ENCODE measurements around the gene WSCD2. TPM values are rescaled to one million over a fixed set of nuclear protein-coding genes. Genes with fewer than 3 reads are reported as not detected.
"Not testable (repeated sequence)": the region's sequence is repeated elsewhere in the genome, so short reads cannot be mapped to it uniquely, and the experiment has no call there.

WSCD2 gene
- total RNA-seq, 1 donor from 2014 or later: not detected

DNA sequence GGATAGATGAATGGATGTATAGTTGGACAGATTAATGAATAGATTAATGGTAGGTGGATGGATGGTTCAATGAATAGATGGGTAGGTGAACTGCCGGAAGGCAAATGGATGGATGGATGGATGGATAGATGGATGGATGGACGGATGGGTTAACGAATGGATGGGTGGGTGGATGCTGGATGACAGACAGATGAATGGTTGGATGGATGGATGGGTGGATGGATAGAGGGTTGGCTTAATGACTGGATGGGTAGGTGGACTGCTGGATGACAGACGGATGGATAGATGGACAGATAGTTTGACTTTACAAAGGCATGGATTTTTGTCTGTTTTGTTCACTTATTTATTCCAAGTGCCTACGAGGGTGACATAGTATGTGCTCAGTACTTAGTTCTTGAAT lies 64.4 kb downstream of the WSCD2 start:
- DNase-seq (ENCODE audit: low read depth in 2 of 2): no peak

DNA sequence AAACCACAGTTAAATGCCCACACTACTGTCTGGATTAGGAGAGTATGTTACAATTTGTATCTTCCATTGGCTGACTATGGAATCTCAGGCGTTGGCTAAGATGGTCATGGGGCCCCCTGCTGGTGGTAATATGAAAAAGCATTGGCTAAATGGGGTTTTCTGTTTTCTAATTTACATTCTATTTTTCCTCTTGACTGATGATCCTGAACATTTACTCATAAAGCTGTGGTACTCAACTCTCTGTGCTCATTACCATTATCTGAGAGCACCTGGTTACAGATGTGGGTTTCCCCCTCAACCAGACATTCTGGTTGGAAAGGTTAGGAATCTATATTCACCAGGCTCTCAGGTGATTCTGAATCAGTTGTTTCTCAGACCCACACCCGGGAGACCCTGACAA lies 64.8 kb downstream of the WSCD2 start:
- peak; percentile 42 to 44 for DNase-seq (ENCODE audit: low read depth in 2 of 2)

DNA sequence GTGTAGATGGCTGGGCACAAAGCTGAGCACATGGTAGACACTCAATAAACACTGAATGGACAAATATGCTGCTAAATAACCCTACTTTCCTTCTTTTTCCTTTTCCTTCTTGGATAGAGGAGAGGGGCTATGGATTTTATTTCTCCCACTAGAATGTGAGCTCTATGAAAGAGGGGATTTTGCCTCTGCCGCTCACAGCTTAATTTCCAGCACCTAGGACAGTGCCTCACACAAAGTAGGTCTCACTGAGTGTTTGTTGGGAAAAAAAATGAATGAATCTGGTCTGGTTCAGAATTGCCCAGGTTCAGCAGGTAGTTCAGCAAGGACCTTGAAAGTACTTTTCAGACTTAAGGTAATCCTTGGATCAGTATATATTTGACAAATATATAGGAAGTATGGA lies 65.5 kb downstream of the WSCD2 start:
- no peak for DNase-seq (ENCODE audit: low read depth in 2 of 2)

DNA sequence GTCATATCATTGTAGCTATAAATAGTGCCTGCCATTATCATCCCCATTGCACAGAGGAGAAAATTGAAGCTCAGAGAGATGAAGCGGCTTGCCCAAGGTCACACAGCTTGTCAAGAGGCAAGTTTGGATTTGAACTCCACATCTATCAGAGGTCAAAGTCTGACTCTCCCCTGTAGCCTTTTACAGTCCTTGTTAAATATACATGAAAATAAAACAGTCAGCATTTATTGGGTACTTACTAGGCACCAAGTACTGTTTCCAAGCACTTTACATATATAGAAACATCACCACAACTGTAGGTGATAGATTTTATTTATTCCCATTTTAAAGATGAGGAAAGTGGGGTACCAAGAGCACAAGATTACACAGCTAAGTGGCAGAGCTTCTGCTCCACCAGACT lies 67.2 kb downstream of the WSCD2 start:
- no peak for DNase-seq (ENCODE audit: low read depth in 2 of 2)

DNA sequence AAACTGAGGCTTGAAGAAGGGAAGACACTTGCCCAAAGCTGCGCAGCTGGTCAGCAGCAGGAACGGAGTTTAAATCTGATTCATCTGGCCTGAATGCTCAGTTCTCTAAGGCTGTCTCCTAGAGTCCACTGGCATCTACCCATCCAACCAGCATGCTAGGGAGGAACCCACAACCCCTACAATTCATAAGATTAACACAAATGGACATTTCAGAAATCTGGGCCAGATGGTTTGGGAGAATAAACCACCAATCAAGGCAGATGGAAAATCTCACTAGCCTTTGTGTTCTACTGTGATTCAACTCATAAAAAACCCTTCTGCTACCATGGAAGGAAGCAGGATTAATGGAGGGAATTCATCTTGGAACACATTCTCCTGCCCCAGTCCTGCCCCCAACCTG lies 67.8 kb downstream of the WSCD2 start:
- no peak for DNase-seq (ENCODE audit: low read depth in 2 of 2)

DNA sequence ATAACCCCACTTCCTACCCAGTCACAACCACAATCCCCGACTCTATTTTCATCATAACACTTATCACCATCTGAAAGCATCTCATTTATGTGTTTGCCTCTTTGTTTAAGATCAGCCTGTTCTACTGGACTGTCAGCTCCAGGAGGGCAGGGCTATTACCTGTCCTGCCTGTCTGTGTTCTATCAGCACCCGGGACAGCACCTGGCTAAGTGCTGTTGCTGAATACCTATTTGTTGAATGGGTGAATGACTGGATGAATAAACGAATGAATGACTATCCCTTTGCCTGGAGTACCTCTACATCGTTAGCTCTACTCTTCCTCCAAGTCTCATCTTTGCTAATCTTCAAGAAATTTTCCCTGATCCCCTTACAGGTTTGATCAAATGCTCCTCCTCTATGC lies 69.0 kb downstream of the WSCD2 start:
- DNase-seq (ENCODE audit: low read depth in 2 of 2): no peak

DNA sequence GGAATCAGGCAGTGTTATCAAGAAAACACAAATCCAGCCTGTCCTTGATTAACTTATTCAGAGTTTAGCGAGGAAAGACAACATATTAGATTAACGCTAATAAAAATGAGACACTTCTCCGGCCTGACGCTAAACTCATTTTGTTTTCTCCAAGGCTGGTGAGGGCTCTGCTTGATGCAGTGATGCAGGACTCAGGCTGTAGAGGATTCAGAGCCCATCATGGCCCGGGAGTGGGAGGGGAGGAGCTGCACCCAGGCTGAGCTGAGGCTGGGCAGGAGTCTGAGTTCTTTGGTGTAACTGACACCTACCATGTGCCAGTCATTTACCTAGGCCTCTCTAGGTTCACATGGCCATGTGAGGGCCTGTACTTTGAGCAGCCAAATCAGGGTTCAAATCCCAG lies 70.0 kb downstream of the WSCD2 start:
- no peak for DNase-seq (ENCODE audit: low read depth in 2 of 2)

DNA sequence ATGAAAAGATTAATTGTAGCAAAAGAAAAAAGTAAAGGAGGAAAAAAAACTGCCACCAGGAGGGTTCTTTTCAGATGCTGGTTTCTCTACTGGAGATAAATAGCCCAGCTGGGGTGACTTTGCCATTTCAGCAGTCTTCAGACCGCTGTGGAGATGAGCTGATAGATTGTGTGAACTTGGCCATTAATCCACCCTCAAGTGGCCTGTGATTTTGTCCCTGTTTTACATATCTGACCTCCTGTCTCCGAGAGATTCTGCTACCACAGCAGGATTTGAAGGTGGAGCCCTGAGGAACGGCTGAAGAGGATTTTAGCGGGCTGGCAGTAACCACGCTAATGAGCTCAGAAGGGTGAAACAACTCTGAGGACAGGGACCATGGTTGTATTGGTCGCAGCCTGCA lies 72.7 kb downstream of the WSCD2 start:
- DNase-seq (ENCODE audit: low read depth in 2 of 2): no peak

DNA sequence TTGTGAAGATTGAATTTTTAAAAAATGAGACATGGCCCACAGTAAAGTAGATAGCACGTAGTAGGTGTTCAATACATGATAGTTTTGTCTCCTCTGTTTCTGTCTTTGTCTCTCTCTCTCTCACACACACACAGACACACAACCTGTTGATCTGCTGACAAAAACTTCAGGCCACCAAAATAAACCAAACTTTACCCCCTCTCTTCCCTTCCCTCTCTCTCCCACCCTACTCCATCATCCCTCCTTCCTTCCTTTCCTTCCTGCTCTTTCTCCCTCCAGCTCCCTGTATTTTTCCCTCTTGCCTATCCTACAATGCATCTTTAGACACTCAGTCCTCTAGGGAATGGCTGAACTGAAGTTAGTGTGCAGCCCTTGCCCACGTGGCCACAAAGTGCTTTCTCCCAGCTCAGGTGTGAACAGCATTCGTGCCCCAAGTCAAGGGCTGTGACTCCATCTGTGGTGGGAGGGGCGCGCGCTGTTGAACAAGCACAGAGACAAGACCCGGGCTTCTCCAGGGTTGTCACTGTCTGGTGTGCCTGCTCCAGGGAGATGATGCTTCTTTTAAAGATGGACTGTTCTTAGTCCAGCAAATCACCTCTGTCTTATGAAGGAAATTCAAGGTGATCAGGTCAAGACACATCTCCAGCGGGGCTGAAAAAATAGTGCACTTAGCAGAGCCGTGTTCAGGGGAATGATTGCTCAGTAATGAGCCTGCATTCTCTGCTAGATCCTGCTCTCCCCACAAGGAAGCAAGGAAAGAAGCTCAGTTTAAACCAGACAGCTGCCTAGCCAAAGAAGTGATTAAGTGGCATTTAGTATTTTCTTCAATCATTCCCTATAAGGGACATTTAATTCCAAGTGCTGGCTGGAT lies 75.3 kb downstream of the WSCD2 start:
- no peak for DNase-seq (ENCODE audit: low read depth in 2 of 2)

DNA sequence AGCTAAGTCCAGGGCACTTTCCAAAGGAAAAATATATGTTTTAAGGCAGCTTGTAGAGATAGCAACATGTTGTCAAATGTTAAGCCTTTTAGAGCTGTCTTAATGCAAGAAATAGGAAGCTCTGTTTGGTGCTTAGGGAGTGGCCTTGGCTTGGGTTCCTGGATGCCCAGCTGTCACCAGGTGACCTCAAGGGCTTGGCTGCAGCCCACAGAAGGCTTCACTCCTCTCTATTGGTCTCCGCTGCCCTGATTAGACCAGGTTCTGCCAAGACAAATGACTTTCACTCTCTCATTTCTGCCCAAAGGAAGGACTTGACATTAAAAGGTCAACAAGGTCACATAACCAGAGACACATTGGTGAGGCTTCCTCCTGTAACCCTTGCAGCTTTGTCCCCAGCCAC lies 76.8 kb downstream of the WSCD2 start:
- no peak for DNase-seq (ENCODE audit: low read depth in 2 of 2)

DNA sequence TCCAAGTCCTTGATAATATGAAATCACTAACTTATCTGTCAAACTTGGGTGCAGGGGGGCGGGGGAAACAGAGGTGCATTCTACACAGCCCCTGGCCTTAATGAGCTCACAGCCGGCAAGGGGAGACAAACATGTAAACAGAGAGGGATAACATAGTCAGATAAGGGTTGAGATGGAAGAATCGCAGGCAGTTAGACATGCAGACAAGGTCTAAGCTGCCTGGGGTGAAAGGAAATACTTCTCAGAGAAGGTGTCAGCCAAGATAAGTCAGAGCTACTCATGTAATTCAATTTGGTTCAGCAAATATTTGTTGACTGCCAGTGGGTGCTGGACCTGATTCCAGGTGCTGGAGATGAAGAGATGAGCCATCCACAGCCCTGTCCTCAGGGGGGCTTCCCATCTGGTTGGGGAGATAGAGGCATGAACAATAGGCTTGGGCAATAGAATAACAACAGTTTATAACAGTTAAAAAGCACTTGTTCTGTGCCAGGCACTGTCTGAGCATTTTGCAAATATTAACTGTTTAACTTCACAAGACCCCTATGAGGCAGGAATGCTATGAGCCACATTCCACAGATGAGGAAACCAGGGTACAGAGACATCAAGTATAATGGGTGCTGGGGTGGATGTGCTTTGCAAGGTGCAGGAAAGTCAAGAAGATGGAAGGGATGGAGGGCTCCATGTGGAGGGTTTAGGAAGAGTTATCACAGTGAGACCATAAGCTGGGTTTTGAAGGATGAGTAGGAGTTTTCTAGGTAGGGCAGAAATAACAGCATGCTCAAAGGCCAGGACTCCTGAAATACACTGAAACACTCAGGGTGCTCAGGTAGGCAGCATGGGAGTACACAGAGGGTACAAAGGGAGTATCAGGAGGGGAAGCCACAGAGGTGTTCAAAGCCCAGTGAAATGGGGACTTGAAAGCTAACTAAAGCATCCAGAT lies 79.0 kb downstream of the WSCD2 start:
- DNase-seq (ENCODE audit: low read depth in 2 of 2): no peak

DNA sequence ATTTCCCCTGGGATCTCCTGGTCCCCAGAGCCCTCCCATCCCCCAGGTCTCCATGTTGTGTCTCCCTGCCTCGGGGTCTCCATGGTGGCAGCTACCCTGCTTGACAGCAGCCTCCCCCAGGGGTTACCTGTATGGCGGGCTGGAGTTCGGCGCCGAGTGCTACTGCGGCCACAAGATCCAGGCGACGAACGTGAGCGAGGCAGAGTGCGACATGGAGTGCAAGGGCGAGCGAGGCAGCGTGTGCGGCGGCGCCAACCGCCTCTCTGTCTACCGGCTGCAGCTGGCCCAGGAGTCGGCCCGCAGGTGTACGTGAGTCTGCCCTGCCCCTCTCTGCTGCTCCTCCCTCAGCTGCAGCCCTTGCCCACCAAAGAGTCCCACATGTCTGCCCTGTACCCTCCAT lies 80.9 kb downstream of the WSCD2 start:
- DNase-seq (ENCODE audit: low read depth in 2 of 2): no peak

DNA sequence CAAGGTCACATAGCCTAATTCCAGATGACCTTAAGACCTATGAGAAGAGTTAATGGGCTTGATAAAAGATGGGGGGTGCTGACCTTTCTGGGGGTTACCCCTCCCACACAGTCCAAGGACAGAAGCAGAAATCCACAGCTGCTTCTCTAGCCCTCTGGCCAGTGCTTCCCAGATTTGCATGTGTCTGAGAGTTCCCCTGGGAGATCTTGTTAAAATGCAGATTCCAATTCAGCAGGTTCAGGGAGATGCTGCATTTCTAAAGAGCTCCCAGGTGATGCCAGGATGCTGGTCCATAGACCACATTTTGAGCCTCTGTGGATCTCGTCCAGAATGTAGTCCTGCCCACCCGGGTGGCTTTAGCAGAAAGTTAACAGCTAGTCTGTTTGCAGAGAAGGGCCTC lies 82.1 kb downstream of the WSCD2 start:
- DNase-seq (ENCODE audit: low read depth in 2 of 2): no peak

DNA sequence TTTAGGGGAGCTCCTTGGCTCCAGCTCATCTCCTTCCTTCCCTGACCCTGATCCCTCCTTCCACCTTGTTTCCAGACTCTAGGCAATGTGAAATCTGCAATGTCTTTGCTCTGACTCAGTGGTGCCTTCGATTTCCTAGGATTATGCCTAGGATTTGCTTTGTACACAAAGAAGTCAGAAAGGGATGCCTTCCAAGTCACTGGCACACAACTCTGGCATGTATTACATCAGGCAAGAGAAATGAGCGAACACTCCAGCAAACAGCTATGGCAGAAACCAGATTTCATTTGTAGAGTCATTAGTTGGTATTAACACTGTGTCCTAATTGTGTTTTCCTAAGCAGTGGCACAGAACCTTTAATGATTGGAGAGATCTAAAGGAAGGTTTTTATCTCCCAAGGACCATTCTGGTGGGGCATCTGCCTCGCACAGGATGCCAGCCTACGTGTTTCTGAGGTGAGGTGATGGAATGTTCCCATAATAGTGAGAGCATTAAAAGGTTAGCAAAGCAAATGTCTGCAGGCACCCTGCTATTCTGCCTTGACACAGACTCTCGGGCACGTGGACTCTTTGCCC lies 84.9 kb downstream of the WSCD2 start:
- no peak for DNase-seq (ENCODE audit: low read depth in 2 of 2)

DNA sequence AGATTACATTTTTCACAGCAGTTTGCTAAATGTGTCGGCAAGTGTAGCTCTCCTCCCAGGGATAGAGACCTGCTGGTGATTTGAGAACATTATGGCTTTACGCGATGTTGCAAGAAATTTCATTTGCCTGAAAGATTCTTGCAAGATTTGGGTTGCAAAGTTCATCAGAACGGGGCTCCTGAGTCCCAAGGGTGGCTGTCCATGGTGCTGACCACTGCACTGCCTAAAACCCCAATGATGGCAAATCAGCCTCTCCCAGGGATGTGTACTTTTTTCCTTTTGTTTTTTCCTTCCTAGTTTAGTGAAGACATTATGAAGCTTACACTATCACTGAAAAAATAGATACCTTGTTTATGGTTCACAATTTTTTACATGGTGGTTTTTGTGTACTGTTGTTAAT lies 85.4 kb downstream of the WSCD2 start:
- peak; percentile 35 to 53 for DNase-seq (ENCODE audit: low read depth in 2 of 2)

DNA sequence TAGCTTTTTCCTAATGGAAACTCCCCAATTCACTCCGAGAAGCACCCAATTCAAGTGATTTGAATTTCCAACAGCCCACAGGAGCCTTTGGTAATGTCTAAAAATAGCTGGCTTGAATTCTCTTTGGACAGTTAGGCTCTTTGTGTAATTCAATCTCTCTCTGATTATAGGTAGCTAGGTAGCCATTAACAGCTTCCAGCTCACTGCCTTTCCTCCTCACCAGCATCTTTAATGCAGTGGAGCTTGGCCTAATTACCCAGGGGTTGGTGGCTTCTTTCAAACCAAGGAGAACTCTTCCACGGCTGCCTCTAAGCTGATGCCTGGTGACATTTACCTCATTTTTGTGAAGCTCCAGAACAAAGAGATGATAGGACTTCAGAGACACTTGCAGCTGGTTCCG lies 86.4 kb downstream of the WSCD2 start:
- DNase-seq (ENCODE audit: low read depth in 2 of 2): no peak

DNA sequence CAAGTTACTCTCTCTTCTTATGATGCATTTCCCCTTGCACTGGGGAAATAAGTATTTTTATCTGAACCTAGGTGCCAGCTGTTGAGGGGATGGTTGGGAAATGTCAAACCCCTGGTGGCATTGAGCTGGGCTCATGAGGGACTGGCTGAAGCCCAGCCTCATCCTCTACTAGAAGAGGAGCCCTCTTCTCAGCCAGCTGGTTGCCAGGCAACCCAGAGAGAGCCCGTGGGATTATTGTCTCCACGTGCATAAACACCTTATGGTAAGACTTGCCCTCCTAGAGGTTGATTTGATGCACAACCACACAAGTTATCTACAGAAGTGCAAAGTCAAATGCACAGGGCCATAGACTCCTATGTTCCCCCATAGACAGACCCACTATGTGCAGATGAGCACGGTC lies 89.8 kb downstream of the WSCD2 start:
- DNase-seq (ENCODE audit: low read depth in 2 of 2): no peak

DNA sequence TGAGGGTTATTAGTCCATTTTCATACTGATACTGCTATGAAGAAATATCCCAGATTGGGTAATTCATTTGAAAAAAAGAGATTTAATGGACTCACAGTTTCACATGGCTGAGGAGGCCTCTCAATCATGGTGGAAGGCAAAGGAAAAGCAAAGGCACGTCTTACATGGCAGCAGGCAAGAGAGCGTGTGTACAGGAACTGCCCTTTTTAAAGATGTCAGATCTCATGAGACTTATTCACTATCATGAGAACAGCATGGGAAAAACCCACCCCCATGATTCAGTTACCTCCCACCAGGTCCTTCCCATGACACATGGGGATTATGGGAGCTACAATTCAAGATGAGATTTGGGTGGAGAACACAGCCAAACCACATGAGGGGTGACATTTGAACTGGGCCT lies 96.0 kb downstream of the WSCD2 start:
- not testable (repeated sequence) for DNase-seq (ENCODE audit: low read depth in 2 of 2)

DNA sequence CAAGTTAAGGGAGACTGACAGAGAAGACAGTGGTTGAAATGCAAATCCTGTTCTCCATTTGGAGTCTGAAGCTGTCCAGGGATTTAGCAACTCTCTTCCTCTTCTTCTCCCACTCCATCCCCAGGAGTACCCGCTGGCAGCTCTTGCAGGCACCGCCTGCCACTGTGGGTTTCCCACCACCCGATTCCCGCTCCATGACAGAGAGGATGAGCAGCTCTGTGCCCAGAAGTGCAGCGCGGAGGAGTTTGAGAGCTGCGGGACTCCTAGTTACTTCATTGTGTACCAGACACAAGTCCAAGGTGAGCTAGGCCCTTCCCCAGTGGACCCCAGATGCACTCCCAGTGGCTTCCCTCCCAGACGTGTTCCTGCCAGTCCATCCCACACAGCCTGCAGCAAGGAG lies 97.8 kb downstream of the WSCD2 start:
- no peak for DNase-seq (ENCODE audit: low read depth in 2 of 2)

DNA sequence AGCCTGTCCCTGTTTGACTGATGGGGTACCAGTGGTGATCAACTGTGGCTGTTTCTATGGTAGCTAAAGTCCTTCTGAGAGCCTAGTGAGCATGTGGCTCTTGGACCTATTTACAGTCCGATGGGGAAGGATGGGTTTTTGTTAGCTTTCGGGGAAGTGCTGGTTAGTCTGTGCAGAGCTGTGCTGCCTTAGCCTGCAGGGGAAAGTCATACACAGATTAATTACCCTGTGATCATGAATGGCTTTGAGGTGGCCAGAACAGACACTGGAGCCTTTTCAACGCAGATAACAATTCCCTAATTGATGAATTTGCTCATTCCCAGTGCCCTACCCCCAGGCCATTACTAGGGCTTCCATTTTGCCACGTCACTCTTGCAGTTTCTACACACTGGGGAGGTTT lies 99.7 kb downstream of the WSCD2 start:
- no peak for DNase-seq (ENCODE audit: low read depth in 2 of 2)

DNA sequence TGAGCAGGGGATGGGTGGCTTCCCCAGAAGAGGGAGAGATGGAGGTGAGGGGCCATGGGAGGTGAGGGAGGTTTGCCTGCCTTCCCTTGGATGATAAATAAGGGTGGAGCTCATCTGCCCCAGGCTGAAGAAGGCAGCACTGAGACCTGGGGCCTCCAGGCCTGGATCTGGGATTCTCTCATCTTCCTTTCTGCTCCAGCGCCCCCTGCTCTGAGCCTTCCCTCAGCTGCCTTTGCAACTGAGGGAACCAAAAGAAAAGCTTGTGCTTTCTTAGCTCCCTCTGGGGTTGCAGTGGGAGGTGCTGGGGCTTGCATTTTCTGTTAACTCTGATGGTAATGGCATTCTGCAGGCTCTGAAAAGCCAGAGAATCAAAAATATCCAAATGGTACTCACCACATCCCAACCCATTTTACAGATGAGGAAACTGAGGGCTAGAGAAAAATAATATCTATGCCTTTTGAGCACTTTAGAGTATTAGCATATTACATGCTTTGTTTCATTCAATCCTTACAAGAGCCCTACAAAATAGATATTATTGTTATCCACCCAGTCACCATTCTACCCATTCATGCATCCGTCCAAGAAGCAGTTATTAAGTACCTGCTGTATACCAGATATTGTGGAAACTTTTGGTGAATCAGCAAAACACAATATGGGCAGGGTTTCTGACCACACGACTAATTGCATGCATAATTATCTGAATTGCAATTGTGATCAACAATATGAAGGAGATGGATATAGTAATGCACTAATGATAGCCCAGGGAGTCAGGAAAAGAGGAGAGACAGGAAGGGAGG lies 102.2 kb downstream of the WSCD2 start:
- DNase-seq (ENCODE audit: low read depth in 2 of 2): no peak

All from lung microvascular endothelial cell (primary cell).